ENCODE measurements around the gene DYSF. TPM values are rescaled to one million over a fixed set of nuclear protein-coding genes. Genes with fewer than 3 reads are reported as not detected.
A peak's percentile ranks its signal among the peaks of the same experiment; 100 is the strongest.

Gene DYSF
- total and polyA plus RNA-seq, 8 donors, result 17.8 to 71.4 (median 21.6) TPM

DNA sequence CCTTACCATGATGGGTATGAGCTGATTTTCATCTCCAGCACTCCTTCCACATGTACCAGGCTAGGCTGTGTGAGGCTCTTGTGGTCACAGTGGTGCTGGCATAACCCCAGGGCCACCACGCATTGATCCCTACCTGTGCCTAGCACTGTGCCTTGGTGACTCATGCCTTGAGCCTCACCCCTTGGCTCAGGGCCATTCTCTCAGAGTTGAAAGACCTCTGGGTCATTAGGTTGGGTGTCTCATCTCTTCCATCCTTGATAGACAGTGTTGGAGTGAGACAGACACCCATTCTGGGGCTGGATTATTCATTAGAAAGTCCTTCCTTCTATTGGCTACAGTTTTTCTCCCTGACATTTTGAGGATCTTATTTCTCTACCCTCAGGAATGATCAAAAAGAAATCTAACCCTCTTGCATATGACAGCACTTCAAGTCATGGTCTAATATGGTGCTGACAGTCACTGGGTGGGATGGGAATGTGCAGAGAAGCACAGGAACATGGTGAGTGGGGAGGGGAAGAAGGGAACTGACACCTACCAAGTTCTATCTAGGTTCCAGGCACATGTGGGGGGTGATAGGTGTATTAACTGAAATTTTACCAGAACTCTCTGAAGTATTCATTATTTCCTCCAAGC is 41.3 kb downstream of the DYSF start:
- Histone ChIP-seq H3K27me3 (no peaks in the 10 kb centered on the region), H3K4me3 (no peak overlapping the region), H3K27ac (no peak overlapping the region), H3K36me3 (peaks cover 0 to 7% of the 10 kb centered on the region in 2 donors), H3K4me1 (peaks cover 0 to 10% of the 10 kb centered on the region in 2 donors), H3K9me3 (no peaks in the 10 kb centered on the region)
- DNase-seq, result no peak
- no peak for ATAC-seq
- TF ChIP-seq, protein P1, sequence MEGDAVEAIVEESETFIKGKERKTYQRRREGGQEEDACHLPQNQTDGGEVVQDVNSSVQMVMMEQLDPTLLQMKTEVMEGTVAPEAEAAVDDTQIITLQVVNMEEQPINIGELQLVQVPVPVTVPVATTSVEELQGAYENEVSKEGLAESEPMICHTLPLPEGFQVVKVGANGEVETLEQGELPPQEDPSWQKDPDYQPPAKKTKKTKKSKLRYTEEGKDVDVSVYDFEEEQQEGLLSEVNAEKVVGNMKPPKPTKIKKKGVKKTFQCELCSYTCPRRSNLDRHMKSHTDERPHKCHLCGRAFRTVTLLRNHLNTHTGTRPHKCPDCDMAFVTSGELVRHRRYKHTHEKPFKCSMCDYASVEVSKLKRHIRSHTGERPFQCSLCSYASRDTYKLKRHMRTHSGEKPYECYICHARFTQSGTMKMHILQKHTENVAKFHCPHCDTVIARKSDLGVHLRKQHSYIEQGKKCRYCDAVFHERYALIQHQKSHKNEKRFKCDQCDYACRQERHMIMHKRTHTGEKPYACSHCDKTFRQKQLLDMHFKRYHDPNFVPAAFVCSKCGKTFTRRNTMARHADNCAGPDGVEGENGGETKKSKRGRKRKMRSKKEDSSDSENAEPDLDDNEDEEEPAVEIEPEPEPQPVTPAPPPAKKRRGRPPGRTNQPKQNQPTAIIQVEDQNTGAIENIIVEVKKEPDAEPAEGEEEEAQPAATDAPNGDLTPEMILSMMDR (IDR thresholded peaks at IDR 0.05), result no peak
- intact Hi-C loops (cut with DNase I), result no loop called here

DNA sequence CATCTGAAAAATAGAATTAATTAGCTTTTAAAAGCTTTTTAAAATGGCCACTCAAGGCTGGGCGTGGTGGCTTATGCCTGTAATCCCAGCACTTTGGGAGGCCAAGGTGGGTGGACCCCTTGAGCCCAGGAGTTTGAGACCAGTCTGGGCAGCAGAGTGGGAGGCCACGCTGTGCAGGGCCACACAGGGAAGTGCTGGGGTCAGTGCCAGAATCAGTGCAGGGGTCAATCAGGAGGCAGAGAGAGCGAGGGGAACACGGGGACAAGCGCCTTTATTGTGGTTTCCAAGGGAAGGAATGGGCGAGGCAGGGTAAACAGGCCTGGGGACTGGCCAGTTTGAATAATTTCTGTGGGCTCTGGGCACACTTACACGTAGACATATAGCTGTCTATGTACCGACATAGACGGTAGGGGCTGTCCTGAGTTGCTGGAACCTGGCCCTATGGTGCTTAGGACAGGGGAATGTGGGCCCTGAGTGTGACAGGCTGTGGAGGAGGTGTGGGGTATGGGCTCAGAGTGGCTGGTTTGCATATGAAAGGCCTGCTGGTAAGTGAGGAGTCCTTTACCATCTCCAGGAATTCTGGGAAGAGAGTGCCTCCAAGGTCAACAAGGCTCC is 42.9 kb downstream of the DYSF start:
- no peaks in the 10 kb centered on the region for H3K9me3 ChIP-seq
- H3K36me3 ChIP-seq, result no peaks in the 10 kb centered on the region
- ATAC-seq (no peak), DNase-seq (no peak)
- peak overlapping the region in 1 of 2 donors; percentile 45 for H3K27ac ChIP-seq
- TF ChIP-seq, protein P1 (IDR thresholded peaks at IDR 0.05), result no peak
- H3K4me1 ChIP-seq, result peaks cover 0 to 24% of the 10 kb centered on the region in 2 donors
- H3K27me3 ChIP-seq, result no peaks in the 10 kb centered on the region
- no peak overlapping the region for H3K4me3 ChIP-seq
- intact Hi-C loops (cut with DNase I), result no loop called here

DNA sequence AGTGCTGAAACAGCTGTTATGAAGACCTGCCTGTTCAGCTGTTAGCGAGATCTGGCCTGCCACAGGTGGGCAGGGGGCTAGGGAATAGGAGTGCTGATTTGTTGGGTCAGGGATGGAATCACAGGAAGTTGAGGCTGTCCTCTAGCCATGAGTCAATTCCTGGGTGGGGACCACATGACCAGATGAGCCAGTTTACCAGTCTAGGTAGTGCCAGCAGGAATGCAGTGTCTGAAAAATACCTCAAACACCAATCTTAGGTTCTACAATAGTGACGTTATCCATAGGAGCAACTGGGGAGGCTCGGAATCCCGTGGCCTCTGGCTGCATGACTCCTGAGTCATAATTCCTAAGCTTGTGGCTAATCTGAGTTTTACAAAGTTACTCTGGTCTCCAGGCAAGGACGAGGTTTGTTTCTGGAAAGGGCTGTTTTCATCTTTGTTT is 44.9 kb downstream of the DYSF start:
- Histone ChIP-seq H3K9me3 (no peaks in the 10 kb centered on the region), H3K4me3 (no peak overlapping the region), H3K27me3 (no peaks in the 10 kb centered on the region), H3K4me1 (peaks cover 0 to 30% of the 10 kb centered on the region in 2 donors), H3K36me3 (peaks cover 0 to 4% of the 10 kb centered on the region in 2 donors), H3K27ac (peak overlapping the region; percentile 2 to 80)
- TF ChIP-seq, protein P1 (IDR thresholded peaks at IDR 0.05), result no peak
- no peak for DNase-seq
- intact Hi-C loops (cut with DNase I), result no loop called here
- ATAC-seq, result no peak

DNA sequence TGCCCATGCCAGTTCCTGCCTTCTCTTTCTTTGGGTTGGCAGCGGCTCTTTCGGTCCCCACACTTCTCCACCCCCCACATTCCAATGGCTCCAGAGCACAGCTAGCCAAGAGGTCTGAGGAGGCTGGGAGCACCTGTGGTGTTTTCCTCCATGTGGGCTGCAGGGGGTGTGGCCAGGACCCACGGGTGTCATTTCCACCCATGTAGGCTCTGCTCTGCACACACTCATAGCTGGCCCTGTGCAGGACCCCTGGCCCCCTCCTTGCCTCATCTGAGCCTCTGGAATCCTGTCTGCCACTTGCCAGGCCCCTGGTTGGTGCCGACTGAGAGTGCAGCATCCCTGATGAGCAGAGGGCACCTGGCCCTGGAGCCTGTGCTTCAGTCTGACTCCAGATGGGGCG is 46.3 kb downstream of the DYSF start:
- peaks cover 0 to 19% of the 10 kb centered on the region in 2 donors for H3K36me3 ChIP-seq
- DNase-seq, result no peak
- intact Hi-C loops (cut with DNase I), result no loop called here
- H3K4me3 ChIP-seq, result no peak overlapping the region
- H3K9me3 ChIP-seq, result no peaks in the 10 kb centered on the region
- ATAC-seq, result no peak
- TF ChIP-seq, protein P1 (IDR thresholded peaks at IDR 0.05), result no peak
- H3K27ac ChIP-seq, result peak overlapping the region; percentile 11 to 80
- no peaks in the 10 kb centered on the region for H3K27me3 ChIP-seq
- H3K4me1 ChIP-seq, result peaks cover 0 to 33% of the 10 kb centered on the region in 2 donors

DNA sequence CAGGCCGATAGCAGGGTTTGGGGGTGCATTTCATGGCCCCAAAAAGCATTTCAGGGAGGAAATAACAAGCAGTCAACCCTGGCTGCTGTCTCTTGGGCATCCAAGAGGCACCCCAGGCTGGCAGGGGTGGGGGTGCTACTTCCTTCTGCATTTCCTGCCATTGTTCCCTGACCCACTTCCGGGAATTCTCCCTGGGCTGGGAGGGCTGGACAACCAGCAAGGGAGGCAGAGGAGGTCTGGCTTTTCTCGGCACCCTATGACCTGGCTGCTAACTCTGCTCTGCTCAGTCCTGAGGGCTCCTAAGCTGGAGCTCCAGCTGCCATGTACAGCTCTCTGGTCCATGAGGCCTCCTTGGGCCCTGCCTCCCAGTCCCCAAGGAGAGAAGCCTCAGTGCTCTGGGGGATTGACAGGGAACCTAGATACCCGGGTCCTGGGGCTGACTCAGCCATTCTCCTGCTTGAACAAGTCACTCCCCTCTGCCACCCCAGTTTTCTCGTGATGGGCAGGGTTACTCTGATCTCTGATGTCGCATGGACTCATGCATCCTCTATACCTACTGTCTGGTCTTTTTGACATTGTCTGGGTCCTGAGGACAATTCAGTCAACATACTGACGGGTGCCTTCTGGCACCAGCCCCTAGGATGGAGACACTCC is 47.2 kb downstream of the DYSF start:
- no peaks in the 10 kb centered on the region for H3K9me3 ChIP-seq
- peaks cover 0 to 26% of the 10 kb centered on the region in 2 donors for H3K36me3 ChIP-seq
- TF ChIP-seq, protein P1 (IDR thresholded peaks at IDR 0.05), result no peak
- intact Hi-C loops (cut with DNase I), result no loop called here
- no peak overlapping the region for H3K4me3 ChIP-seq
- H3K27me3 ChIP-seq, result no peaks in the 10 kb centered on the region
- H3K27ac ChIP-seq, result peak overlapping the region; percentile 11 to 80
- ATAC-seq (peak; percentile 30), DNase-seq (no peak)
- peaks cover 0 to 35% of the 10 kb centered on the region in 2 donors for H3K4me1 ChIP-seq

Measured in left lung (tissue), 10 donors.